ENCODE data around the gene USP48.

DNA sequence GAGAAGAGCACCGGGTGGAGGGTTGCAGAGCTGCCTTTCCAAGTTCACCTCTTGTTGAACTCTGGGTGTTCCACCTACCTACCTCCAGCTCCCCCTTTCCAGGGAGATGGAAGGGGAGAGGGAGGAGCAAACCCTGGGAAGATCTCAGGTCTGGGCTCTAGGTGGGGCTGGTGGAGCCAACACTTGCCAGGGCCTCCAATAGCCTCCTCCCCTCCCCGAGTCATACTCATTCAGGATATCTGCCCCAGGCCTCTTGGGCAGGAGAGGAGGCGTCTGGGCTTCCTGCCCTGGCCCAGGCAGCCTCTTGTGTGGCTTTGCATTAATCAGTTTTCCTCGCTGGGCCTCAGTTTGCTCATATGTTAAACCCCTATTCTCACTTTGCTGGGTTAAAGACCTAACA, 127.2 kb downstream of the USP48 start:
- no peak for TF ChIP-seq CTCF (IDR thresholded peaks at IDR 0.05 in 4 of 5, conservative IDR thresholded peaks at IDR 0.05 in 1 of 5)
- no peak for TF ChIP-seq POLR2A (IDR thresholded peaks at IDR 0.05)

All from gastrocnemius medialis (tissue), 4 donors.